HG03442 (cell line): Measurements from ENCODE around the gene SKAP2.

ENCODE experiments used
- ATAC-seq: cut with Tn5 transposase; IDR thresholded peaks from one replicate; pipeline ENCODE4 v1.9.1; 2021; ENCODE audit warnings: mild to moderate bottlenecking, moderate library complexity; ENCODE audit not compliant: unreplicated experiment

Gene SKAP2

DNA sequence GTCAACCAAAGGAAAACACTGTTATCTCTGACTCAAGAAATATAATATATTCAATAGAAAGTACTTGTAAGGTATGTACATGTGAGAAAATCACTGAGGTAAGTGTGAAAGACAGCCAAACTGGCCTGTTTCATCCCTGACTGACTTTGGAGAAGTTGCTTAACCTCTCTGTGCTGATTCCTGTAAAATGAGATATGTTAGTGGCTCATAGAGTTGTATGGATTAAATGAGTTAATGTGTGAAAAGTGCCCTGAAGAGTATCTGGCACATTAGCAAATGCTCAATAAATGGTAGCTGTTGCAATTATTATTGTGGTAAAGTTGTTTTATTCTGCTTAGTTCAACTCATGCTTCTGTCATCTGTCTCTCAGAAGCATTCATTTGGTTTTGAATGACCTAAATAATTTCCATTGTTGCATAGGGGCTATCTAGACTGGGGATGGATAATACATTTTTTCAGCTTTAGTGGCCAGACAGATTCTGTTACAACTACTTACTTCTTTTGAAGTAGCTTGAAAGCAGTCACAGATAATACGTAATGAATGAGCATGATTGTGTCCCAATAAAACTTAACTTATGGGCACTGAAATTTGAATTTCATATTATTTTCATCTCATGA is 84.3 kb downstream of the SKAP2 start:
- ATAC-seq: no peak

DNA sequence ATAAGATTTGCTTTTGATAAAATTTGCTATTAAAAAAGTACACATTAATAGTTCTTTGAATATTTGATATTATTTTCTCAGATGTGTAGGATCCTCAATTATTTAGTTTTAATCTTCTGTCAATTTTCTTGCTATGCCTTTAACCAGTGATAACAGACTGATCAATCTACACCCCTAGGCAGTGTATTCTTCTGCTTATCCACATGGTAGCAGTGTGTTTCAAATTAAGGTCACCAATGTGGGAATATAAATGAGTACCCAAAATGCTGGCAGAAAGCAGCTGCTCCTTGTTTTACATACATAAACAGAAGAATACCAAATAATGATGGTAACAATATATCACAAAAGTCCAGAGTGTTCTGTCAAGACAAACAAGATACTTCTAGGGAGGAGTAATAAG is 87.0 kb downstream of the SKAP2 start:
- ATAC-seq: no peak

DNA sequence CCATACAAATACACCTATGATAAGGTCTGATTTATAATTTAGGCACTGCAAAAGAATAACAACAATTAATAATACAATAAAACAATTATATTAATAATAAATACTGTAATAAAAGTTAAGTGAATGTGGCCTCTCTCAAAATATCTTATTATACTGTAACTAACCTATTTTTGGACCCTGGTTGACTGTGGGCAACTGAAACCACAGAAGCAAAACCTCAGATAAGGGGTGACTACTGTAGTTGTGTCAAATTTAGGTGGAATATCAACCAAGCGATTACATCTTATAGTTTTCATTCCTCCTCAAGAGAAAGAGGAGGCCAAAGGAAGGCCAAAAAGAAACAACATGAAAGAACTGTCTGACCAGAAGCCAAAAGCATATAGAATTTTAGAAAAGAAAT is 103.9 kb downstream of the SKAP2 start:
- ATAC-seq: no peak

DNA sequence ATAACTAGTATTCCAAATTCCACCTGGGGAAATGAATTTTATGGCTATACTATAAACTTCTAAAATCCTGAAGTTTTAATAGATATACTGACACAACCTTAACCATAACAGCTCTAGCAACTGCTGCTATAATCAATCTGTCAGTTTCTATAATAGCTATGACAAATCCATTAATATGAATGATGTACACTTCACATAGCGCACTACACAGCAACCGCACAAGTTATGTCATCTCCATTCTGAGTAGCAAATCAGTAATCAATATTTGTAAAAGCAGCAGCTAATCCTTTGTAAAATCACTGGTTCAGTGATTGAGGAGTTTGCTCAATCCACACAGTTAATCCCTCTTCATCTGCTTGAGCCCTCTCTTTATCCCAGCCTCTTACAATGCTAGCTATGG is 105.3 kb downstream of the SKAP2 start:
- no peak for ATAC-seq

DNA sequence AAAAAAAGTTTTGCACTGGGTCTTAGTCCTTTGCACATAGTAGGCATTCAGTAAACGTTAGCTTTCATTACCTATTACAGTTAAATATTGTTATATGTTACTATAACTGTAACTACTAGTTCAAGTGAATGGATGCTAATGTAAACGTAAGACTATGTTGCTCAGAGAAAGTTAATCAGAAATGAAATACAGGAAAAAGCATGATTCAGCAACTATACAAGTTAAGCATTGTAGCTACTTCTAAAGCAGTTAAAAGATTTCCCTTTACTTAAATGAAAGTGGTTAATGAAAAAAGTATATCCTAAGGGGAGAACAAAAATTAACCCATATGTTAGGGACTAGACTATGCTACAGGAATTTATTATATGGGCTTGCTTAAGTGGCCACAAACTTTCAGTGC is 121.2 kb downstream of the SKAP2 start:
- no peak for ATAC-seq

DNA sequence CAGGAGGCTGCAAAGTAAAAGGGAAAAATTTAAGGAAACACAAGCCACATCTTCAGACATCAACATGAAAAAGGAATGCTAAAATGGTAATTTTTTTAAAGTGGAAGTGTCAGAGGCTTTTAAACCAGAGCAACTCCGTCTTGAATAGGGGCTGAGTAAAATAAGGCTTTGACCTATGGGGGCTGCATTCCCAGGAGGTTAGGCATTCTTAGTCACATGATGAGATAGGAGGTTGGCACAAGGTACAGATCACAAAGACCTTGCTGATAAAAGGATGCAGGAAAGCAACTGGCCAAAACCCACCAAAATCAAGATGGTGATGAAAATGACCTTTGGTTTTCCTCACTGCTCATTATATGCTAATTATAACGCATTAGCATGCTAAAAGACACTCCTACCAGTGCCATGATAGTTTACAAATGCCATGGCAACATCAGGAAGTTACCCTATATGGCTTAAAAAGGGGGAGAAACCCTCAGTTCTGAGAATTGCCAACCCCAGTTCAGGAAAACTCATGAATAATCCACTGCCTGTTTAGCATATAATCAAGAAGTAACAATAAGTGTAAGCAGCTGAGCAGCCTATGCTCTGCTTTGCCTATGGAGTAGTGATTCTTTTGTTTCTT is 128.3 kb downstream of the SKAP2 start:
- ATAC-seq: no peak

DNA sequence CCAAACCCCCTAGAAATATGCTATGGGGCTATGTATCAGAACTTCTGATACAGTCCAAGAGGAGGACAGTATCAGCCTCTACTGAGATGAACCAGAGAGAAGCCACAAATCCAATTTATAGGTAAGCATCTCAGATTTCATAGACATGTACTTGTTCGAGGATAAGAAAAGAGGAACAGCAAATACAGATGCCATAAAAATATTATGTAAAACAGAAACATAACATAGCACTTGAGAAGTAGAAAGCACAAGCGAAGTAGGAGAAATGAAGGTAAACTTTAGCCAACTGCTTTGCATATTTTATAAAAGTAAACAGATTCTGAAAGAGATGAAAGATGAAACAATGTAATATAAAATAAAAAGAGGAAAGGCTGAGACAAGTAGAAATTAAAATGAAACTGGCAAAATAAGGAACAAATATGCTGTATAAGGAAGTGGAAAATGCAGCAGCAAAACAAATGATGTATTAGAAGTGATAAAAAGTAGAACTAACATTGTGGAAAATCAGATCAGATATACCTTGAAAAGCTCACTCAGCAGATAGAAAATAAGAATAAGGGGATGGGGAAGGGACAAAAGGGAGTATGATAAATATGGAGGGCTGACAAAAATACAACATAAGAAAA is 135.1 kb downstream of the SKAP2 start:
- ATAC-seq: no peak

DNA sequence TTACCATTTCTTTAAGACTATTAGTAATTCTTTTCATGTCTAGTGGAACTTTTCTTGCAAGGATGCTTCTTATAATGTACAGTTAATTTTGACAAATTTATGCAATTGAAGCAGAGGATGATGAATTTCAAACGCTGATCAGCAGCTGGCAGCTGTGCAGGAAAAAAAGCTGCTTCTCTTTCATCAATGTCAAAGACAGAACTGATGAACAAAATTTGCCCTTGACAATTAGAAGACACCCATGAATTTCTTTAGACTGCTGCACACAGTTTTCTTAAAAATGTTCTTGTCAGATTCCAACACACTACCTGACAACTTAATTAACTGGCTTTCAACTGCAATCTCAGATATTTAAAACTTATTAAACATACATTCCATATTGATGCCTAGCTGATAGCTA is 138.3 kb downstream of the SKAP2 start:
- ATAC-seq: no peak

DNA sequence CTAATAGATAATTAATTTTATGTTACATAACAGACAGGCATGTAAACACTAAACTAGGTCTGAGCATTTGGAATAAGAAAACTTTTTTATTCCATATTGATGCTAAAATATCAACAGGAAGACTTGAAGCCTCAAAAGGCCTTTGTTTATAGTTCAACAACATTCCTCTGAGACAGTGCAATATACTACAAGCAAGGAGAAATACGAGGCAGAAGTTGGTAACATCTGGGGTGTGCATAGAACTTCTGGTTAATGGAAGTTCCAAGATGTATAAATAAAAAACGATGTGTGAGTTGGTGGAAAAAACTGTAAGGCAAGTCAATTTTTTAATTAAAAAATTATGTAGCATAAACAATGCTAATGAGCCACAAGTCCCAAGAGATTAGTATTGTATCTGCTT is 139.6 kb downstream of the SKAP2 start:
- ATAC-seq: no peak

DNA sequence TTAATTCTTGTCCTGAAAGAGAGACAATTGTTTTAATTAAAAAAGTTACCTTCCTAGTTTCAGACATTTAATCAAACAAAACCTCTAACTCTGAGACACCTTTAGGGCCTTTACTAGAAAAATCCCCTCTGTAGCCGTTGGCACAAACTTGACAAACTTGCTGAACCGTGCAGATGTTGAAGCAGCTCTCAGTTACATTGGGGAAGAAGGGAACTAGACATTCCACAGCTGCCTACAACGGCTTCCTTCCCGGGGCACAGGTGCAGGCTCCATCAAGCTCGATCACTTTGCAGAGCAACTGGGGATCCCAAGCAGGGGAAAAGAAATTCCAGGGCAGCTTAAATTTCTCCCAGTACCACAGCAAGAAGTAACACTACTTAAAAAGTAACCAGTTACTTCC is 141.3 kb downstream of the SKAP2 start:
- no peak for ATAC-seq

DNA sequence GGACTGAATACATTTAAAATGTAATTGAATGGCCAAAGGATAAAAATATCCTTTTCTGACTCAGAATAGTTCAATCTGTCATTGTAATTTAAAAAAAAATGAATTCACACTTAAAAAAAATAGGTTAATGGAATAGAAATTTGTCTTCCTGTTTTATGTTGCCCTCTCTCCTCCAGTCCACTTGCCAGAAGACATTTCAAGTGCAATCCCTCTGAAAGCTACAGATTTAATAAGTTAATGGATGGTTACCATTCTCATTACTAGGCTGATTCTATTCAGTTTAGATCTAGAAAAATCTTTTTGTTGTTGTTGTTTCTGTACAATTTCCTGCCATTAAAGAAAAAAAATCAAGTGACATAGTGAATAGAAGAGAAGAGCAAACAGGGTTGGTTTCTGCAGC is 142.9 kb downstream of the SKAP2 start:
- ATAC-seq: no peak

DNA sequence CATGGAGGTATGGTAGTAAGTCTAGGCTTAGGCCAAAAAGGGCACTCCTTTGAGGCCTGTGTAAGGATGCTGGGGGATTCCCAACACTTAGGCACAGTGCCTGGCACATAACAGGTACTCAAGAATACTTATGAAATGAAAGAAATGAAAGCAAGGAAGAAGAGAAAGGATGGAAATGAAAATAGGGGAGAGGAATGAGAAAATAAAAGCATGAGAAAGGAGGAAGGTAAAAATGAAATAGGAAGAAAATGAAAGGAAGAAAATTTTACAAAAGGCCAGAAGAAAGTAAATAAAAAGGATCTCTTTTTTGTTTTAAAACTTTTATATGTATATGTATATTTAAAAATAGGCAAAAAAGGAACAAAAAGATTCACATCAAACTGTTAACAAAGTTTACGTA is 146.3 kb downstream of the SKAP2 start:
- no peak for ATAC-seq

DNA sequence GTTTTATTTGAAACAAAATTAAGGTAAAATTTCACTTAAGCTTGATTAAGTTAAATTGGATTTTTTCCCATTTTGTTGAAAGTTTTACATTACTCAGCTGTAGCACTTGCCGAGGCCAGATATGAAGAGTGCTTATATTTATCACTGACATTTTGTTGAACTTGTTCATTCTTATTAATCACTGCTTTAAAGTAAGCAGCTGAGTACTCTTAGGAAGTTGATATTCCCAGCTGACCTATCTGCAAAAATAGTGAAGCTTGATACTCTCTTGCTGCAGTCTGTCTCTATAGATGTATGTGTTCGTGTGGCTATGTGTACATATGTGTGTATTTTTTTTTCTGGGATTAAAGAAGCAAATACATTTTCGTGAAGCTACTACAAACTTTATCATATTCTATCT is 150.0 kb downstream of the SKAP2 start:
- no peak for ATAC-seq

DNA sequence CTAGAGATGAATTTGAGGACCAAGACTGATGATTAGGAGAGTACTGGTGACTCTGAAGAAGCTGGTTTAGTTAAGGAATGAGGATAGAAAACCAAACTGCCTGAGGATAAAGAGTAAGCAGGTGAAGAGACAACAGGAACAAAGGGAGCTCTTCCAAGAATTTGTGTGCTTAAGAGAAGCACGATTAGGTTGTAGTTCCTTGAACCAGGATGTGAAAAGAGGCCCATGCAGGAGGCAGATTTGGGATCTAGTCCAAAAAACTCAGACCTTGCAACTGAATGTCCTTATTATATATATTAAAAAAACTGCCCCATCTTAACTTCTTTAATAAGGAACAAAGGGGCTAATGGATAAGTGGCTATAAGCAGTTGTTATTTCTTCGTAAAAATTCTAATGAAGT is 150.4 kb downstream of the SKAP2 start:
- no peak for ATAC-seq

DNA sequence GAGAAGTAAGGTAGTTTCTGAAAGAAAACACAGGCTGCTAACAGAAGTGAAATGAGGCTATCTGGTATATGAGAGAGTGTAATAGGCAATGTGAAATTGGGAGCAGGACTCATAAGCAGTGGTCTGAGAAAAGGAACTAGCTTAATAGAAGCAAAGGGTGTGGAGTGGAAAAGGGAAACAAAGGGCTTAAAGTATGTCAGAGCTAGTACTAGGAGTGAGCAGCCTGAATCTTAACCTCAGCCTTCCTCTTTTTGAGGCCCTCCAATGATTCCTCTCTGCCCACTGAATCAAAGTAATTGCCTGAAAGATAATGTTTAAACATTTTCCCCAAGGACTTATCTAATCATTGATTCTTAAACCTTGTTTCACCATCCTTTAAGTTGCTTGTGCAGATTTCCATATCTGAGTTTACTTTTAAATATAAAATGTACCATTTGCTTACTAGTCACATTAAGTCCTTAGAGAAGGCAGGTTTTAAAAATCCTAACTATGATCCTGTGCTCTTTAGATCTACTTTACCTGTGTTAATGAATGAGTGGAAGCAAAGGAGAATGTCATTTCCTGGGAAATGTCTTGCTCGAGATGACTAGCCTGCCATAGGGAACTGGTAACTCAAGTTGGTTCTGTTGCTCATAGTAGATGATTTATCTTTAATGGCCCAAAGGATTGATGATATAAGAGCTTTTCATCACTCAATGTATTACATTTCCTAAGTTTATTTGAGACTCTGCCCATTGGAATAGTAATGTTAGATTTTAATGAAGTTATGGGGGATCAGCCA is 155.0 kb downstream of the SKAP2 start:
- no peak for ATAC-seq

DNA sequence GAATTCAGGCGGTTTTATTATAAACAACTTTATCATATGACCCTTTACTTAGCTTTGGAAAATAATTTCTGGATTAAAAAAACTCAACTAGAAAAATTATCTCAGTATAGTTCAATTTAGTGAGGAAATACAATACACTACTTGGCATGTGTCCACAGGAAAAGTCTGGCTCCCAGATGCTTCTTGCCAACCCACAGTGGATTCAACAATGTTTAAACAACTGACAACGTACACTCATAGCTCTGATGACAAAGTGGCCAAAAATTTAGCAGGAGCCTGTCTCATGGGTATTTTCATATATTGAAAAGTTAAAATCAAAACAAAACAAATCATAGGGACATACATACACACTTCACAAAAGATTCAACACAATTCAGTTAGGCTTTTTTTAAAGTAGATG is 158.8 kb downstream of the SKAP2 start:
- ATAC-seq: no peak

DNA sequence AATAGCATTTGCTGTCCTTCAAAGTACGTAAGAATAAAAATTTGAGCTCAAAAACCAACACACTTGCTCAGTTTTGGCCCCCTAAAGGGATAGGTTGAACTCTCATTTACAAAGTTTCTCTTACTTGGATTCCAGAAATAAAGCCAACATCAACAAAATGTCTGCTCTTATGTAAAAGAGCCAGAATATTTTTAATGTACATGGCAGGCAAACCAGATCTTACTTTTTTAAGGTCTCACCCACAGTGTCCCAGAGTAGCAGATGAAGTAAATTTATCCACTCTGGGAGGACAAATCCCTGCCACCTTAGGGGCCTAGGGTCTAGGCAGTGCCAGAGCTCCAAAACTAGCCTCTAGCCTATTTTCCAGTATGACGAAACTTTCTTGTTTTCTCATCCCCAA is 159.6 kb downstream of the SKAP2 start:
- no peak for ATAC-seq

DNA sequence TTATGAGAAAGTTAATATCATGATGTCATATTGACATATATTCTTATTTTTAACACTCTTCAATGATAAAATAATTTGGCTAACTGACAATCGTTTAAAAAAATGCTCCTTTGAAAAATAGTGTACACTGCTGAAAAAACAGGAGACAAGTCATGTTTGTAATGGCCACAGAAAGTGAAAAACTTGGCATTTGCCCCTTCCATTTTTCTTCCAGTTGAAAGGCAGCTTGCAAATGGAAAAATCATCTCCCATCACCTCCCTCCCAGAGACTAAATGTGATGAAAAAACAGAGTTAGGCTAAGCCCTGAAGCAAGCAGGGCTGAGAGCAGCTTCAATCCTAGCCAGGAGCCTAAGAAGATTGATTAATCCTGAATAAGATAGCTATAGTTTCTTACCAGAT is 160.4 kb downstream of the SKAP2 start:
- no peak for ATAC-seq

DNA sequence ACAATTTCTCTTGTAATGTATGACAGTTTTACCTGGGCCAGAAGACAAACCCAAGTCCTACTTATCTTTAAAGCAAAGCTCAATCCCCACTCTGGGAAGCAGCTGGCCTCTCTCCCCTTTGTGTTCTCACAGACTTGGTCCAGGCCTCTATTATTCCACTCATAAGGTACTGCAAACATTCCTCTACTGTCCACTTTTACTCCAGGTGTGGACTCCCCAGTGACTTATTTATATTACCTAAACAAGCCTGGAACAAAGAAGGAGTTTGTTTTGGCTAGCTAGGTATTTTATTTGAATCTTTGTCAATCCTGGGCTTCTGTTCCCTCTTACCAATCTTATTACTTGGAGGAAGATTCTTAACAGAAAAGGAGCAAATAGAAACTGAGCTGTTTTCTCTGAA is 163.5 kb downstream of the SKAP2 start:
- ATAC-seq: no peak

DNA sequence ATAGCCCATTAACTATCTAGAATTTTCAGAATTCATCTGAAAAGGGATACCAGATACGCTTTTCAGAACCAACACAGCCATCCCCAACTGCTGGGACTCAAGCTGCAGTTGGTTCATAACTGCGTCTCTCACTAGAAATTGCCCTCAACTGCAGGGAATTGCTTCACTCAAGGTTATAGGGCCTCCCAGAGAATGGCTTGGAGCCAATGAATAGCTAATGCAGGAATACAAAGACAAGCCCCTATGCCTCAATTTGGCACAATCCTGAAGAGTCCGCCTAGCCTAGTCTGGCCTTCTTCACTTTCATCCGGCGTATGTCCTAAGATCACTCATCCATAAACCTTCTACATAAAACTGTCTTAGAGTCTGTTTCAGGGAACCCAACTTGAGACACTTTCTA is 164.0 kb downstream of the SKAP2 start:
- no peak for ATAC-seq

DNA sequence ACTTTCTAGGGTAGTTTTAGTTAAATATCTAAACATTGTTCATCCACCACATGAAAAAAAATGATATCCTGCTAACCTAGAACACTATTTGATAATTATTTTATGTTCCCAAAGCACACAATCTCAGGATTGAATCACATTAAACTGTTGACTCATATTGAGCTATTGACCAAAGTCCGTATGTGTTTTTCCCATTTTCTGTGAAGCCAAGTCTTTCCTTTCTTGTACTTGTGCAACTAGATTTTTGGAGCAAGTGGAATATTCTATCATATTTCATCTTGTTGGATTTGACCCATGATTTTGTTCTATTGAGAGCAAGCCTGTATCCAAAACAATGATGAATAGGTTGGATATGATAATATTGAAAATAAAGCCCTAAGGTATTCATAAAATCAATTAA is 164.6 kb downstream of the SKAP2 start:
- no peak for ATAC-seq

DNA sequence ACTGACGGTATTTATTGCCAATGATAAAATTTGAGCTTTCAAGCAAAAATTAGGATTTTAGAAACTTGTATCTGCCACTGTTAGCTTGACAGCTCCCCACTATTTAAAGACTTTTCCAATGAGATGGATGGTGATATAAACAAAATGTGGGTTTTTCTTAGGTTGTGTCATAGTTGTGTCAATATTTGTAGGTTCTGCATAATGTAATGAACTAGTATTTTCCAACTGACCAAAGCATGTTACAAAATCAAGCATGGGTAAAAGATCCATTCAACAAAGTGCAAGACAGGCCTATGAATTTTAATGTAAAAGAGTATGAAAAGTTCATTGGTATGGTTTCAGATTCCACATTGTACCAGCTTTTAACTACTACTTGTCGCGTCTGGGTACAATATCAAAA is 165.6 kb downstream of the SKAP2 start:
- ATAC-seq: no peak
